HG02840 (cell line): Measurements from ENCODE around the gene RXFP2.

Experiments used
- ATAC-seq: cut with Tn5 transposase; IDR thresholded peaks from one replicate; pipeline ENCODE4 v1.9.1; 2021; ENCODE audit warnings: mild to moderate bottlenecking, moderate library complexity, moderate number of reproducible peaks; ENCODE audit not compliant: unreplicated experiment, low FRiP score

RXFP2 gene

GRCh38 chr13:31815361-31816144, 76.2 kb downstream of the RXFP2 start:
- ATAC-seq = no peak

- no peak for ATAC-seq
Measured at GRCh38 chr13:31818236-31818635, 78.9 kb downstream of the RXFP2 start.

- no peak for ATAC-seq
Measured at GRCh38 chr13:31824705-31825517, 85.6 kb downstream of the RXFP2 start.

- ATAC-seq = no peak
Measured at GRCh38 chr13:31826521-31826920, 87.2 kb downstream of the RXFP2 start.

- ATAC-seq = no peak
Measured at GRCh38 chr13:31827707-31828106, 88.4 kb downstream of the RXFP2 start.

- no peak for ATAC-seq
Measured at GRCh38 chr13:31835932-31836331, 96.6 kb downstream of the RXFP2 start.

GRCh38 chr13:31843044-31843443, 103.7 kb downstream of the RXFP2 start:
- no peak for ATAC-seq

- ATAC-seq = peak; percentile 95
Measured at GRCh38 chr13:31846182-31846938, 107.0 kb downstream of the RXFP2 start.

GRCh38 chr13:31846961-31847752, 107.8 kb downstream of the RXFP2 start:
- ATAC-seq = peak; percentile 7

- ATAC-seq = no peak
Measured at GRCh38 chr13:31848621-31849020, 109.3 kb downstream of the RXFP2 start.

- ATAC-seq = no peak
Measured at GRCh38 chr13:31849206-31849605, 109.9 kb downstream of the RXFP2 start.

GRCh38 chr13:31850041-31850555, 110.8 kb downstream of the RXFP2 start:
- no peak for ATAC-seq

- no peak for ATAC-seq
Measured at GRCh38 chr13:31851216-31851615, 111.9 kb downstream of the RXFP2 start.
